ENCODE data around the gene PGBD1. TPM values are rescaled to one million over a fixed set of nuclear protein-coding genes. Genes with fewer than 3 reads are reported as not detected.

PGBD1 gene
- polyA plus RNA-seq, 1 of the 3 experiments (the other 2 are of a cell fraction): 2.5 TPM

DNA sequence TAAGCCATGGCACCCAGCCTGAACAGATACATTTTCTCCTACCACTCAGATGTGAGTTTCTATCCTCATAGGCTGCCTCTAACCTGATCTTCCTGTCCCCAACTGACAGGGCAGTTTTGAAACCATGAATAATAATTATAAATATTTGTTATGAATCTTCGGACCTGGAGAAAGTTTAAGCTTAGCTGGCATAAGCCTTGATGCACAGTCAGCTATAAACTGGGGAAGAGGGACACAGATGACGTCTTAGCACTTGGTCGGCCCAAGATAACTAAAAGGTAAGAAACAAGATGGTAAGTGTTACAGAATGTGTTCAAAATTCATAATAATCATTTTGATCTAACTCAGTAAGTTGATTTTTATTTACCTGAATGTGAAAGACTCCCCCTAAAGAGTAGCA lies 37.4 kb upstream of the PGBD1 start (continued):
- TF ChIP-seq, protein P1, sequence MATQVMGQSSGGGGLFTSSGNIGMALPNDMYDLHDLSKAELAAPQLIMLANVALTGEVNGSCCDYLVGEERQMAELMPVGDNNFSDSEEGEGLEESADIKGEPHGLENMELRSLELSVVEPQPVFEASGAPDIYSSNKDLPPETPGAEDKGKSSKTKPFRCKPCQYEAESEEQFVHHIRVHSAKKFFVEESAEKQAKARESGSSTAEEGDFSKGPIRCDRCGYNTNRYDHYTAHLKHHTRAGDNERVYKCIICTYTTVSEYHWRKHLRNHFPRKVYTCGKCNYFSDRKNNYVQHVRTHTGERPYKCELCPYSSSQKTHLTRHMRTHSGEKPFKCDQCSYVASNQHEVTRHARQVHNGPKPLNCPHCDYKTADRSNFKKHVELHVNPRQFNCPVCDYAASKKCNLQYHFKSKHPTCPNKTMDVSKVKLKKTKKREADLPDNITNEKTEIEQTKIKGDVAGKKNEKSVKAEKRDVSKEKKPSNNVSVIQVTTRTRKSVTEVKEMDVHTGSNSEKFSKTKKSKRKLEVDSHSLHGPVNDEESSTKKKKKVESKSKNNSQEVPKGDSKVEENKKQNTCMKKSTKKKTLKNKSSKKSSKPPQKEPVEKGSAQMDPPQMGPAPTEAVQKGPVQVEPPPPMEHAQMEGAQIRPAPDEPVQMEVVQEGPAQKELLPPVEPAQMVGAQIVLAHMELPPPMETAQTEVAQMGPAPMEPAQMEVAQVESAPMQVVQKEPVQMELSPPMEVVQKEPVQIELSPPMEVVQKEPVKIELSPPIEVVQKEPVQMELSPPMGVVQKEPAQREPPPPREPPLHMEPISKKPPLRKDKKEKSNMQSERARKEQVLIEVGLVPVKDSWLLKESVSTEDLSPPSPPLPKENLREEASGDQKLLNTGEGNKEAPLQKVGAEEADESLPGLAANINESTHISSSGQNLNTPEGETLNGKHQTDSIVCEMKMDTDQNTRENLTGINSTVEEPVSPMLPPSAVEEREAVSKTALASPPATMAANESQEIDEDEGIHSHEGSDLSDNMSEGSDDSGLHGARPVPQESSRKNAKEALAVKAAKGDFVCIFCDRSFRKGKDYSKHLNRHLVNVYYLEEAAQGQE (IDR thresholded peaks at IDR 0.05; ENCODE audit: low read depth, low read length): no peak
- TF ChIP-seq RAD21 (IDR thresholded peaks at IDR 0.05; ENCODE audit: low read length) (no peak), SIN3A (IDR thresholded peaks at IDR 0.05; ENCODE audit: borderline replicate concordance, low read depth, low read length) (no peak), POLR2AphosphoS5 (IDR thresholded peaks at IDR 0.05; ENCODE audit: low read depth, low read length) (no peak), TEAD4 (IDR thresholded peaks at IDR 0.05; ENCODE audit: borderline replicate concordance, insufficient read depth) (no peak), YY1 (IDR thresholded peaks at IDR 0.05; ENCODE audit: low read depth) (no peak), TAF1 (IDR thresholded peaks at IDR 0.05; ENCODE audit: borderline replicate concordance, low read depth, low read length) (no peak), RCOR1 (IDR thresholded peaks at IDR 0.05; ENCODE audit: low read length) (no peak), MEF2A (IDR thresholded peaks at IDR 0.05; ENCODE audit: borderline replicate concordance, low read depth) (no peak)
- TF ChIP-seq, protein P2, sequence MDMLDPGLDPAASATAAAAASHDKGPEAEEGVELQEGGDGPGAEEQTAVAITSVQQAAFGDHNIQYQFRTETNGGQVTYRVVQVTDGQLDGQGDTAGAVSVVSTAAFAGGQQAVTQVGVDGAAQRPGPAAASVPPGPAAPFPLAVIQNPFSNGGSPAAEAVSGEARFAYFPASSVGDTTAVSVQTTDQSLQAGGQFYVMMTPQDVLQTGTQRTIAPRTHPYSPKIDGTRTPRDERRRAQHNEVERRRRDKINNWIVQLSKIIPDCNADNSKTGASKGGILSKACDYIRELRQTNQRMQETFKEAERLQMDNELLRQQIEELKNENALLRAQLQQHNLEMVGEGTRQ (IDR thresholded peaks at IDR 0.05; ENCODE audit: borderline replicate concordance, low read depth, low read length): no peak

DNA sequence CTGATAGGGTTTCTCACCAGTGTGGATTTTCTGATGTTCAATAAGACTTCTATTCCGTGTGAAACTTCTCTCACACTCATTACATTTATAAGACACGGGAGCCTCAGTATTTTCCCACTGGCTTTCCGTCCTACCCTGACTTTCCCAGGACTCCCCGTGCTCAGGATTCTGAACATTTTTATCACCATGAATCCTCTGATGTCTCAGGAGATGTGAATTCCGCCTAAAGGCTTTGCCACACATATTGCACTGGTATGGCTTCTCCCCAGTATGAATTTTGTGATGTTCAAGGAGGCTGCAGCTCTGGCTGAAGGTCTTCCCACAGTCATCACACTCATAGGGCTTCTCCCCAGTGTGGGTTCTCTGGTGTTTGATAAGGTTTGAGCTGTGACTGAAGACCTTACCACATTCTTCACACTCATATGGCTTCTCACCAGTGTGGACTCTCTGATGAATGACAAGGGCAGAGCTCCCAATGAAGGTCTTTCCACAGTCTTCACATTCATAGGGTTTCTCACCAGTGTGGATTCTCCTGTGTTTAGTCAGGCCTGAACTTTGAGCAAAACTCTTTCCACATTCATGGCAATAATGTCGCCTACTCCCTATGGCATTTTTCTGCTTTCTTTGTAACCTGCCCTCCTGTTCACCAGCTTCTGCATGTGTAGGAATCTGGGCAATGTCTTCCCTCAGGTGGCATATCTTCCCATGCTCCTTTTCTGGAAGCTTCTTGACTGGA lies 36.0 kb upstream of the PGBD1 start:
- POLR2A ChIA-PET: no interaction called here
- no peak overlapping the region for H3K9ac ChIP-seq
- H3K4me1 ChIP-seq (ENCODE audit: control insufficient read depth in 1 of 2, insufficient read depth in 2 of 2, low read depth in 1 of 2, low read length in 1 of 2): no peaks in the 10 kb centered on the region; a peak in 1 of 4 replicates
- WGBS (ENCODE audit: low lambda C conversion rate): 90% methylated on average over 6 of the region's 6 CpGs
- peaks cover 38 to 59% of the 10 kb centered on the region in 2 experiments for H3K36me3 ChIP-seq (replicated peaks in 1 of 2; ENCODE audit: control insufficient read depth in 1 of 2, insufficient read depth in 2 of 2, low read length in 1 of 2)
- H3K79me2 ChIP-seq (ENCODE audit: insufficient read depth): peaks cover 5% of the 10 kb centered on the region; the same call in 1 of the 2 replicates
- no peaks in the 10 kb centered on the region for H4K20me1 ChIP-seq (ENCODE audit: insufficient read depth)
- TF ChIP-seq MXI1 (IDR thresholded peaks at IDR 0.05; ENCODE audit: low read depth, low read length) (no peak), FOSL2 (IDR thresholded peaks at IDR 0.05; ENCODE audit: borderline replicate concordance, low read depth) (no peak), RFX5 (IDR thresholded peaks at IDR 0.05; ENCODE audit: low read length) (no peak)
- CTCF ChIA-PET: interaction anchor here (1.6 kb wide), 1 partner anchor 111 kb away, joined by 8 read pairs; no protein-coding TSS in a partner anchor
- DNase-seq: no peak
- no peak overlapping the region for H3K4me3 ChIP-seq (ENCODE audit: low read depth in 2 of 2, low read length in 1 of 2)
- no peaks in the 10 kb centered on the region for H3K9me2 ChIP-seq
- H3K4me2 ChIP-seq: no peak overlapping the region
- no peak overlapping the region for H2AFZ ChIP-seq (ENCODE audit: low read depth)
- H3K27ac ChIP-seq (ENCODE audit: low read depth in 2 of 2, low read length in 1 of 2): no peak overlapping the region
- peaks cover 7% of the 10 kb centered on the region for H3F3A ChIP-seq (replicated peaks; ENCODE audit: insufficient read depth)
- no peaks in the 10 kb centered on the region for H3K27me3 ChIP-seq (ENCODE audit: insufficient read depth)
- H3K9me3 ChIP-seq: no peaks in the 10 kb centered on the region
